ENCODE data around the gene CNPY4.

- TF ChIP-seq POLR2A (IDR thresholded peaks at IDR 0.05; ENCODE audit: low read depth, low read length) (no peak), POLR2AphosphoS5 (IDR thresholded peaks at IDR 0.05; ENCODE audit: low read depth, low read length) (no peak), POU2F2 (IDR thresholded peaks at IDR 0.05; ENCODE audit: low read depth, low read length) (no peak), TAF1 (IDR thresholded peaks at IDR 0.05; ENCODE audit: low read depth, low read length) (no peak), SPI1 (IDR thresholded peaks at IDR 0.05; ENCODE audit: low read depth, low read length) (no peak), PAX5 (IDR thresholded peaks at IDR 0.05; ENCODE audit: insufficient read depth, low read length, severe bottlenecking) (no peak)
Measured at GRCh38 chr7:100163006-100163531, 43.6 kb downstream of the CNPY4 start.
